Peyer's patch (tissue), 4 donors: ENCODE results near the gene PLXNA4. TPM values are rescaled to one million over a fixed set of nuclear protein-coding genes. Genes with fewer than 3 reads are reported as not detected.
A peak's percentile ranks its signal among the peaks of the same experiment; 100 is the strongest.

Experiments
- DNase-seq, 3 donors: peaks; one replicate each; pipeline ENCODE4 v3.0.0-alpha.2; 2017 to 2019
- H3K27ac ChIP-seq, 4 donors: fragments of 200-600 bp; sonication (generic); one replicate each; pipeline ENCODE4 v1.5.1; 2016 to 2019
- H3K27me3 ChIP-seq, 2 donors: fragments of 200-600 bp; sonication (generic); one replicate each; pipeline ENCODE4 v1.5.1; 2019
- H3K36me3 ChIP-seq, 3 donors: fragments of 200-600 bp; sonication (generic); one replicate each; pipeline ENCODE4 v1.5.1; 2016 to 2019
- H3K4me1 ChIP-seq, 4 donors: fragments of 200-600 bp; sonication (generic); one replicate each; pipeline ENCODE4 v1.5.1; 2016 to 2019
- H3K4me3 ChIP-seq, 4 donors: fragments of 200-600 bp; sonication (generic); 1 replicate in 3 of 4; 2 replicates in 1 of 4; pipeline ENCODE4 v1.5.1; 2016 to 2019; ENCODE audit warnings: mild to moderate bottlenecking in 1 of 4
- H3K9me3 ChIP-seq, 4 donors: fragments of 200-600 bp; sonication (generic); one replicate each; pipeline ENCODE4 v1.5.1; 2016 to 2019; ENCODE audit warnings: mild to moderate bottlenecking in 1 of 4
- POLR2A ChIP-seq, 2 donors: fragments of 450-650 bp; IDR thresholded peaks; one replicate each; pipeline ENCODE4 v1.5.1; 2017; ENCODE audit warnings: antibody characterized with exemption in 2 of 2, mild to moderate bottlenecking in 2 of 2, moderate library complexity in 2 of 2
- total RNA-seq, 4 donors: library from RNA; depleted of rRNA; stranded (reverse); fragments of >200 nt; gene quantifications; one replicate each; pipeline ENCODE4 v1.1.0, GENCODE V29; 2016
- TF ChIP-seq, protein P1 (sequence below), 6 experiments: fragments of 450-650 bp in 4 of 6; fragments of 200-600 bp in 2 of 6; sonication (generic) in 1 of 6; IDR thresholded peaks; one replicate each; pipeline ENCODE4 v1.5.1; 2017 to 2019; ENCODE audit warnings: antibody characterized with exemption in 6 of 6, mild to moderate bottlenecking in 3 of 6, moderate library complexity in 1 of 6

Gene PLXNA4
- total RNA-seq, 4 donors from 2014 or later: 1.4 to 3.8 (median 3.0) TPM

DNA sequence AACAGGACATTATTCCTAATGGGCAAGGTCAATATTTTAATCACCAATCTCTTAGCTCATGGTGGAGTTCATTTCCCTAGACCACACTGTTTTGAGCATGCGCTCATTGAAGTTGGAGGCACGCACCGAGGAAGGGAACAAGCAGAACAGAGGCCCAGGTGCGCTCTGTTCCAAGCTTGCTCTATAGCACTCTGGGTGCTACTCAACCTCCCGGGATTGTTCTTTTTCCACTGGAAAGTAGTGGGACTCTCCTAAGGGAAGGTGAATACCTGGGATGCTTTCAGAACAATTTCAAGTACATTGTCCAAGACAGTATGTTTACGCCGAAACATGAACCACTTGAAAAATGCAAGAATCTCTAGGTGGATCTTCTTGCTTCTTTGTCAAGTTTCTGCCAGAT lies 16.2 kb downstream of the PLXNA4 start:
- Histone ChIP-seq H3K9me3 (no peaks in the 10 kb centered on the region), H3K27ac (no peak overlapping the region), H3K36me3 (no peaks in the 10 kb centered on the region), H3K27me3 (no peaks in the 10 kb centered on the region), H3K4me3 (no peak overlapping the region), H3K4me1 (no peaks in the 10 kb centered on the region)
- no peak for DNase-seq
- TF ChIP-seq POLR2A (IDR thresholded peaks at IDR 0.05): no peak
- TF ChIP-seq, protein P1, sequence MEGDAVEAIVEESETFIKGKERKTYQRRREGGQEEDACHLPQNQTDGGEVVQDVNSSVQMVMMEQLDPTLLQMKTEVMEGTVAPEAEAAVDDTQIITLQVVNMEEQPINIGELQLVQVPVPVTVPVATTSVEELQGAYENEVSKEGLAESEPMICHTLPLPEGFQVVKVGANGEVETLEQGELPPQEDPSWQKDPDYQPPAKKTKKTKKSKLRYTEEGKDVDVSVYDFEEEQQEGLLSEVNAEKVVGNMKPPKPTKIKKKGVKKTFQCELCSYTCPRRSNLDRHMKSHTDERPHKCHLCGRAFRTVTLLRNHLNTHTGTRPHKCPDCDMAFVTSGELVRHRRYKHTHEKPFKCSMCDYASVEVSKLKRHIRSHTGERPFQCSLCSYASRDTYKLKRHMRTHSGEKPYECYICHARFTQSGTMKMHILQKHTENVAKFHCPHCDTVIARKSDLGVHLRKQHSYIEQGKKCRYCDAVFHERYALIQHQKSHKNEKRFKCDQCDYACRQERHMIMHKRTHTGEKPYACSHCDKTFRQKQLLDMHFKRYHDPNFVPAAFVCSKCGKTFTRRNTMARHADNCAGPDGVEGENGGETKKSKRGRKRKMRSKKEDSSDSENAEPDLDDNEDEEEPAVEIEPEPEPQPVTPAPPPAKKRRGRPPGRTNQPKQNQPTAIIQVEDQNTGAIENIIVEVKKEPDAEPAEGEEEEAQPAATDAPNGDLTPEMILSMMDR (IDR thresholded peaks at IDR 0.05): no peak

- H3K27me3 ChIP-seq: no peaks in the 10 kb centered on the region
- no peaks in the 10 kb centered on the region for H3K9me3 ChIP-seq
- no peak overlapping the region for H3K4me3 ChIP-seq
- H3K27ac ChIP-seq: no peak overlapping the region
- TF ChIP-seq POLR2A (IDR thresholded peaks at IDR 0.05): no peak
- TF ChIP-seq, protein P1 (IDR thresholded peaks at IDR 0.05): no peak
- no peaks in the 10 kb centered on the region for H3K36me3 ChIP-seq
- no peaks in the 10 kb centered on the region for H3K4me1 ChIP-seq
- DNase-seq: no peak
Measured at GRCh38 chr7:132558815-132559214, 17.5 kb downstream of the PLXNA4 start.

- no peaks in the 10 kb centered on the region for H3K27me3 ChIP-seq
- DNase-seq: no peak
- TF ChIP-seq, protein P1 (IDR thresholded peaks at IDR 0.05): peak in 2 of 6 experiments; percentile 17 to 36
- no peak for TF ChIP-seq POLR2A (IDR thresholded peaks at IDR 0.05)
Measured at GRCh38 chr7:132557489-132558044, 18.7 kb downstream of the PLXNA4 start.

DNA sequence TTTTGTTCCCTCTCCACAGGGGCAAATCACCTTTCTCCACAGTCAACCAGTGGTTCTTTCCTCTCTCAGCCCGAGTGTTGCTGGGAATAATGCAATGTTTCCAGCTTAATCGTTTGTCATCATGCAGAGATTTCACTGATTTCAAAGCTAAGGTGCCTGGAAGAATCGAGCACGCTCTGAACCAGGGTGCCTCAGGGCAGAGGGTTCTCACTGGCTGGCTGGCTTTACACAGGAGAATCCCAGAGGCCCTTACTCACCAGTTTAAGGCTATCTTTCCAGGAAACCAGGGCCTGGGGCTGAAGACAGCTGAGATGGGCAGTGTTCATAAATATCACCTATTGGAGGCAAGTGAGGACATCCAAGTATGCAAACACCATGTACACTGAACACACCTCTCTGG lies 21.8 kb downstream of the PLXNA4 start:
- Histone ChIP-seq H3K27ac (no peak overlapping the region), H3K4me1 (no peaks in the 10 kb centered on the region), H3K9me3 (peaks cover 0 to 4% (median 0%) of the 10 kb centered on the region in 4 donors), H3K27me3 (no peaks in the 10 kb centered on the region), H3K4me3 (no peak overlapping the region), H3K36me3 (no peaks in the 10 kb centered on the region)
- no peak for DNase-seq
- TF ChIP-seq, protein P1 (IDR thresholded peaks at IDR 0.05): no peak
- no peak for TF ChIP-seq POLR2A (IDR thresholded peaks at IDR 0.05)

More at GRCh38 chr7:132557489-132558044, 18.7 kb downstream of the PLXNA4 start:
- Histone ChIP-seq H3K9me3 (no peaks in the 10 kb centered on the region), H3K27ac (no peak overlapping the region), H3K4me1 (no peaks in the 10 kb centered on the region), H3K36me3 (no peaks in the 10 kb centered on the region), H3K4me3 (no peak overlapping the region)

GRCh38 chr7:132553031-132553430 lies 23.2 kb downstream of the PLXNA4 start:
- Histone ChIP-seq H3K4me1 (no peaks in the 10 kb centered on the region), H3K9me3 (peaks cover 0 to 4% (median 0%) of the 10 kb centered on the region in 4 donors), H3K27me3 (no peaks in the 10 kb centered on the region), H3K27ac (no peak overlapping the region), H3K4me3 (no peak overlapping the region), H3K36me3 (no peaks in the 10 kb centered on the region)
- DNase-seq: no peak
- TF ChIP-seq, protein P1 (IDR thresholded peaks at IDR 0.05): no peak
- no peak for TF ChIP-seq POLR2A (IDR thresholded peaks at IDR 0.05)

DNA sequence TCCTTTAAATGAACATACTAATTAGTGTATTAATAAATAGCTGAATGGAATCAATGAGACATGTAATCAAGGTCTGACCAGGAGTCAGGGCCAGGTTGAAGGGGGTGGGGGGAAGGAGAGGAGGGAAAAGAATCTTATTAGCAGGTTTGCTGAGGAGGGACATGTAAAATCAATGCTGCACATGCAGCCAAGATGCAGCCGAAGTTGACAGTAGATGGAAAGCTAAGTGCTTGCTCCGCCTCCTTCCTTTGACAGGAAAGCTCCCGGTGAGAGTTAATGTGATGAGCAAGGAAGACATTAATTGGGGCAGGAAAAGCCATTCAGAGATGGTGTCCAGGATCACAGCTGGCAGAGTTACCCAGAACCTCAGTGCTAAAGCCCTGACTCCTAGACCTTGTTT lies 24.4 kb downstream of the PLXNA4 start:
- Histone ChIP-seq H3K36me3 (no peaks in the 10 kb centered on the region), H3K4me3 (no peak overlapping the region), H3K9me3 (peaks cover 0 to 4% (median 0%) of the 10 kb centered on the region in 4 donors), H3K27ac (no peak overlapping the region), H3K4me1 (no peaks in the 10 kb centered on the region), H3K27me3 (no peaks in the 10 kb centered on the region)
- TF ChIP-seq, protein P1 (IDR thresholded peaks at IDR 0.05): no peak
- TF ChIP-seq POLR2A (IDR thresholded peaks at IDR 0.05): no peak
- no peak for DNase-seq
